Measurements from ENCODE around the gene KCNMA1. TPM values are rescaled to one million over a fixed set of nuclear protein-coding genes. Genes with fewer than 3 reads are reported as not detected.

Gene KCNMA1
- polyA plus RNA-seq, 4 donors, result 2.7 to 8.6 (median 7.7) TPM

GRCh38 chr10:76892766-76893479 is 744.7 kb downstream of the KCNMA1 start:
- H3K36me3 ChIP-seq (ENCODE audit: control insufficient read depth in 3 of 3, insufficient read depth in 2 of 3, low read depth in 1 of 3, low read length in 3 of 3), result no peaks in the 10 kb centered on the region
- H3K27ac ChIP-seq (ENCODE audit: low read depth in 1 of 3, low read length in 2 of 3), result no peak overlapping the region
- H3K27me3 ChIP-seq (ENCODE audit: control insufficient read depth in 3 of 3, insufficient read depth in 3 of 3, low read length in 3 of 3), result no peaks in the 10 kb centered on the region
- no peak for DNase-seq
- 65 to 71% (median 70%) methylated on average over 5 of the region's 5 CpGs for WGBS, 3 donors
- H3K4me1 ChIP-seq (ENCODE audit: control insufficient read depth in 3 of 3, insufficient read depth in 2 of 3, low read depth in 1 of 3, low read length in 2 of 3), result no peaks in the 10 kb centered on the region
- no peak overlapping the region for H3K4me3 ChIP-seq (ENCODE audit: low read depth in 1 of 3, low read length in 3 of 3)
- FAIRE-seq, result no peak
- peaks cover 0 to 5% of the 10 kb centered on the region in 2 donors for H3K9me3 ChIP-seq (ENCODE audit: control insufficient read depth in 2 of 2, insufficient read depth in 1 of 2, low read depth in 1 of 2, low read length in 1 of 2)

- WGBS, 3 donors, result 91 to 94% (median 93%) methylated on average over 19 of the region's 19 CpGs
- Histone ChIP-seq H3K36me3 (ENCODE audit: control insufficient read depth in 3 of 3, insufficient read depth in 2 of 3, low read depth in 1 of 3, low read length in 3 of 3) (no peaks in the 10 kb centered on the region), H3K27ac (ENCODE audit: low read depth in 1 of 3, low read length in 2 of 3) (no peak overlapping the region), H3K4me3 (ENCODE audit: low read depth in 1 of 3, low read length in 3 of 3) (no peak overlapping the region), H3K27me3 (ENCODE audit: control insufficient read depth in 3 of 3, insufficient read depth in 3 of 3, low read length in 3 of 3) (no peaks in the 10 kb centered on the region), H3K9me3 (ENCODE audit: control insufficient read depth in 2 of 2, insufficient read depth in 1 of 2, low read depth in 1 of 2, low read length in 1 of 2) (no peaks in the 10 kb centered on the region), H3K4me1 (ENCODE audit: control insufficient read depth in 3 of 3, insufficient read depth in 2 of 3, low read depth in 1 of 3, low read length in 2 of 3) (no peaks in the 10 kb centered on the region)
- no peak for DNase-seq
- no peak for FAIRE-seq
Observed at GRCh38 chr10:76887223-76888010, 750.2 kb downstream of the KCNMA1 start.

- DNase-seq (no peak), FAIRE-seq (no peak)
- no peaks in the 10 kb centered on the region for H3K36me3 ChIP-seq (ENCODE audit: control insufficient read depth in 3 of 3, insufficient read depth in 2 of 3, low read depth in 1 of 3, low read length in 3 of 3)
- H3K27ac ChIP-seq (ENCODE audit: low read depth in 1 of 3, low read length in 2 of 3), result no peak overlapping the region
- H3K4me3 ChIP-seq (ENCODE audit: low read depth in 1 of 3, low read length in 3 of 3), result no peak overlapping the region
- WGBS, 3 donors, result 67 to 80% (median 72%) methylated on average over 4 of the region's 4 CpGs
- H3K4me1 ChIP-seq (ENCODE audit: control insufficient read depth in 3 of 3, insufficient read depth in 2 of 3, low read depth in 1 of 3, low read length in 2 of 3), result no peaks in the 10 kb centered on the region
- peaks cover 0 to under 1% (median 0%) of the 10 kb centered on the region in 3 donors for H3K27me3 ChIP-seq (ENCODE audit: control insufficient read depth in 3 of 3, insufficient read depth in 3 of 3, low read length in 3 of 3)
- H3K9me3 ChIP-seq (ENCODE audit: control insufficient read depth in 2 of 2, insufficient read depth in 1 of 2, low read depth in 1 of 2, low read length in 1 of 2), result no peaks in the 10 kb centered on the region
Observed at GRCh38 chr10:76885816-76886215, 751.8 kb downstream of the KCNMA1 start.

- 80 to 91% (median 83%) methylated on average over 4 of the region's 4 CpGs for WGBS, 3 donors
- no peak for FAIRE-seq
Observed at GRCh38 chr10:76884673-76885275, 752.8 kb downstream of the KCNMA1 start.

GRCh38 chr10:76883596-76883995 is 754.0 kb downstream of the KCNMA1 start:
- 11 to 57% (median 50%) methylated on average over 1 of the region's 1 CpG for WGBS, 3 donors
- DNase-seq (no peak), FAIRE-seq (no peak)
- Histone ChIP-seq H3K36me3 (ENCODE audit: control insufficient read depth in 3 of 3, insufficient read depth in 2 of 3, low read depth in 1 of 3, low read length in 3 of 3) (no peaks in the 10 kb centered on the region), H3K27me3 (ENCODE audit: control insufficient read depth in 3 of 3, insufficient read depth in 3 of 3, low read length in 3 of 3) (peaks cover 0 to 9% (median 0%) of the 10 kb centered on the region in 3 donors), H3K4me1 (ENCODE audit: control insufficient read depth in 3 of 3, insufficient read depth in 2 of 3, low read depth in 1 of 3, low read length in 2 of 3) (no peaks in the 10 kb centered on the region), H3K4me3 (ENCODE audit: low read depth in 1 of 3, low read length in 3 of 3) (no peak overlapping the region), H3K9me3 (ENCODE audit: control insufficient read depth in 2 of 2, insufficient read depth in 1 of 2, low read depth in 1 of 2, low read length in 1 of 2) (no peaks in the 10 kb centered on the region), H3K27ac (ENCODE audit: low read depth in 1 of 3, low read length in 2 of 3) (no peak overlapping the region)

More at GRCh38 chr10:76884673-76885275, 752.8 kb downstream of the KCNMA1 start:
- Histone ChIP-seq H3K27ac (ENCODE audit: low read depth in 1 of 3, low read length in 2 of 3) (no peak overlapping the region), H3K9me3 (ENCODE audit: control insufficient read depth in 2 of 2, insufficient read depth in 1 of 2, low read depth in 1 of 2, low read length in 1 of 2) (no peaks in the 10 kb centered on the region), H3K4me3 (ENCODE audit: low read depth in 1 of 3, low read length in 3 of 3) (no peak overlapping the region), H3K4me1 (ENCODE audit: control insufficient read depth in 3 of 3, insufficient read depth in 2 of 3, low read depth in 1 of 3, low read length in 2 of 3) (no peaks in the 10 kb centered on the region), H3K27me3 (ENCODE audit: control insufficient read depth in 3 of 3, insufficient read depth in 3 of 3, low read length in 3 of 3) (peaks cover 0 to 5% (median 0%) of the 10 kb centered on the region in 3 donors), H3K36me3 (ENCODE audit: control insufficient read depth in 3 of 3, insufficient read depth in 2 of 3, low read depth in 1 of 3, low read length in 3 of 3) (no peaks in the 10 kb centered on the region)
- DNase-seq, result no peak

- H3K9me3 ChIP-seq (ENCODE audit: control insufficient read depth in 2 of 2, insufficient read depth in 1 of 2, low read depth in 1 of 2, low read length in 1 of 2), result no peaks in the 10 kb centered on the region
- no peak overlapping the region for H3K27ac ChIP-seq (ENCODE audit: low read depth in 1 of 3, low read length in 2 of 3)
- DNase-seq (no peak), FAIRE-seq (no peak)
- H3K27me3 ChIP-seq (ENCODE audit: control insufficient read depth in 3 of 3, insufficient read depth in 3 of 3, low read length in 3 of 3), result peaks cover 0 to 9% (median 0%) of the 10 kb centered on the region in 3 donors
- no peak overlapping the region for H3K4me3 ChIP-seq (ENCODE audit: low read depth in 1 of 3, low read length in 3 of 3)
- no peaks in the 10 kb centered on the region for H3K36me3 ChIP-seq (ENCODE audit: control insufficient read depth in 3 of 3, insufficient read depth in 2 of 3, low read depth in 1 of 3, low read length in 3 of 3)
- no peaks in the 10 kb centered on the region for H3K4me1 ChIP-seq (ENCODE audit: control insufficient read depth in 3 of 3, insufficient read depth in 2 of 3, low read depth in 1 of 3, low read length in 2 of 3)
Observed at GRCh38 chr10:76882796-76883195, 754.8 kb downstream of the KCNMA1 start.

- 50 to 73% (median 67%) methylated on average over 6 of the region's 6 CpGs for WGBS, 3 donors
- H3K4me3 ChIP-seq (ENCODE audit: low read depth in 1 of 3, low read length in 3 of 3), result no peak overlapping the region
- no peaks in the 10 kb centered on the region for H3K36me3 ChIP-seq (ENCODE audit: control insufficient read depth in 3 of 3, insufficient read depth in 2 of 3, low read depth in 1 of 3, low read length in 3 of 3)
- no peaks in the 10 kb centered on the region for H3K9me3 ChIP-seq (ENCODE audit: control insufficient read depth in 2 of 2, insufficient read depth in 1 of 2, low read depth in 1 of 2, low read length in 1 of 2)
- FAIRE-seq (no peak), DNase-seq (no peak)
- H3K27me3 ChIP-seq (ENCODE audit: control insufficient read depth in 3 of 3, insufficient read depth in 3 of 3, low read length in 3 of 3), result peaks cover 0 to 9% (median 0%) of the 10 kb centered on the region in 3 donors
- H3K27ac ChIP-seq (ENCODE audit: low read depth in 1 of 3, low read length in 2 of 3), result no peak overlapping the region
- H3K4me1 ChIP-seq (ENCODE audit: control insufficient read depth in 3 of 3, insufficient read depth in 2 of 3, low read depth in 1 of 3, low read length in 2 of 3), result no peaks in the 10 kb centered on the region
Observed at GRCh38 chr10:76882245-76882644, 755.4 kb downstream of the KCNMA1 start.

- WGBS, 3 donors, result 82 to 91% (median 85%) methylated on average over 3 of the region's 3 CpGs
- no peak overlapping the region for H3K27ac ChIP-seq (ENCODE audit: low read depth in 1 of 3, low read length in 2 of 3)
- H3K27me3 ChIP-seq (ENCODE audit: control insufficient read depth in 3 of 3, insufficient read depth in 3 of 3, low read length in 3 of 3), result peaks cover 0 to 9% (median 0%) of the 10 kb centered on the region in 3 donors
- FAIRE-seq (no peak), DNase-seq (no peak)
- H3K9me3 ChIP-seq (ENCODE audit: control insufficient read depth in 2 of 2, insufficient read depth in 1 of 2, low read depth in 1 of 2, low read length in 1 of 2), result no peaks in the 10 kb centered on the region
- H3K4me1 ChIP-seq (ENCODE audit: control insufficient read depth in 3 of 3, insufficient read depth in 2 of 3, low read depth in 1 of 3, low read length in 2 of 3), result no peaks in the 10 kb centered on the region
- no peaks in the 10 kb centered on the region for H3K36me3 ChIP-seq (ENCODE audit: control insufficient read depth in 3 of 3, insufficient read depth in 2 of 3, low read depth in 1 of 3, low read length in 3 of 3)
- no peak overlapping the region for H3K4me3 ChIP-seq (ENCODE audit: low read depth in 1 of 3, low read length in 3 of 3)
Observed at GRCh38 chr10:76881477-76882220, 756.0 kb downstream of the KCNMA1 start.

Measured in small intestine (tissue), 7 donors.